Measurements from ENCODE around the gene MTRFR.
"Not testable (repeated sequence)": the region's sequence is repeated elsewhere in the genome, so short reads cannot be mapped to it uniquely, and the experiment has no call there.

The MTRFR gene

GRCh38 chr12:123248129-123248528 is 14.9 kb downstream of the MTRFR start:
- H3K27ac ChIP-seq (ENCODE audit: low read depth, low read length); H3K36me3 ChIP-seq (ENCODE audit: control insufficient read depth in 5 of 5, insufficient read depth in 5 of 5, low read length in 5 of 5); H3K9ac ChIP-seq (ENCODE audit: low read length in 5 of 5); H3K9me3 ChIP-seq (ENCODE audit: control insufficient read depth in 5 of 5, low read length in 5 of 5); H3K4me3 ChIP-seq (ENCODE audit: low read depth in 1 of 5, low read length in 5 of 5); H3K27me3 ChIP-seq (ENCODE audit: control insufficient read depth in 5 of 5, insufficient read depth in 4 of 5, low read length in 5 of 5): not testable (repeated sequence)
- H3K4me1 ChIP-seq (ENCODE audit: control insufficient read depth in 5 of 5, insufficient read depth in 5 of 5, low read length in 5 of 5) = peaks cover 0 to 26% (median 9%) of the 10 kb centered on the region in 5 donors

- H3K4me1 ChIP-seq (ENCODE audit: control insufficient read depth in 5 of 5, insufficient read depth in 5 of 5, low read length in 5 of 5) = peaks cover 0 to 30% (median 13%) of the 10 kb centered on the region in 5 donors
- H3K27me3 ChIP-seq (ENCODE audit: control insufficient read depth in 5 of 5, insufficient read depth in 4 of 5, low read length in 5 of 5); H3K9me3 ChIP-seq (ENCODE audit: control insufficient read depth in 5 of 5, low read length in 5 of 5); H3K4me3 ChIP-seq (ENCODE audit: low read depth in 1 of 5, low read length in 5 of 5); H3K27ac ChIP-seq (ENCODE audit: low read depth, low read length); H3K9ac ChIP-seq (ENCODE audit: low read length in 5 of 5); H3K36me3 ChIP-seq (ENCODE audit: control insufficient read depth in 5 of 5, insufficient read depth in 5 of 5, low read length in 5 of 5): not testable (repeated sequence)
Measured at GRCh38 chr12:123248996-123249741, 15.9 kb downstream of the MTRFR start.

GRCh38 chr12:123250471-123251383 is 17.5 kb downstream of the MTRFR start:
- Histone ChIP-seq H3K9me3 (ENCODE audit: control insufficient read depth in 5 of 5, low read length in 5 of 5) (no peaks in the 10 kb centered on the region), H3K4me1 (ENCODE audit: control insufficient read depth in 5 of 5, insufficient read depth in 5 of 5, low read length in 5 of 5) (peaks cover 0 to 32% (median 14%) of the 10 kb centered on the region in 5 donors), H3K36me3 (ENCODE audit: control insufficient read depth in 5 of 5, insufficient read depth in 5 of 5, low read length in 5 of 5) (peaks cover 0 to 20% (median 15%) of the 10 kb centered on the region in 5 donors), H3K4me3 (ENCODE audit: low read depth in 1 of 5, low read length in 5 of 5) (no peak overlapping the region), H3K9ac (ENCODE audit: low read length in 5 of 5) (peak overlapping the region in 1 of 5 donors; percentile 41), H3K27ac (ENCODE audit: low read depth, low read length) (no peak overlapping the region), H3K27me3 (ENCODE audit: control insufficient read depth in 5 of 5, insufficient read depth in 4 of 5, low read length in 5 of 5) (no peaks in the 10 kb centered on the region)

GRCh38 chr12:123251403-123252076 is 18.3 kb downstream of the MTRFR start:
- Histone ChIP-seq H3K9me3 (ENCODE audit: control insufficient read depth in 5 of 5, low read length in 5 of 5) (no peaks in the 10 kb centered on the region), H3K36me3 (ENCODE audit: control insufficient read depth in 5 of 5, insufficient read depth in 5 of 5, low read length in 5 of 5) (peaks cover 2 to 27% (median 20%) of the 10 kb centered on the region in 5 donors), H3K27ac (ENCODE audit: low read depth, low read length) (no peak overlapping the region), H3K9ac (ENCODE audit: low read length in 5 of 5) (peak overlapping the region in 1 of 5 donors; percentile 41), H3K4me3 (ENCODE audit: low read depth in 1 of 5, low read length in 5 of 5) (no peak overlapping the region), H3K27me3 (ENCODE audit: control insufficient read depth in 5 of 5, insufficient read depth in 4 of 5, low read length in 5 of 5) (no peaks in the 10 kb centered on the region), H3K4me1 (ENCODE audit: control insufficient read depth in 5 of 5, insufficient read depth in 5 of 5, low read length in 5 of 5) (peaks cover 0 to 30% (median 14%) of the 10 kb centered on the region in 5 donors)

GRCh38 chr12:123252365-123252764 is 19.1 kb downstream of the MTRFR start:
- not testable (repeated sequence) for H3K9ac ChIP-seq (ENCODE audit: low read length in 5 of 5); H3K4me3 ChIP-seq (ENCODE audit: low read depth in 1 of 5, low read length in 5 of 5); H3K9me3 ChIP-seq (ENCODE audit: control insufficient read depth in 5 of 5, low read length in 5 of 5); H3K27ac ChIP-seq (ENCODE audit: low read depth, low read length); H3K27me3 ChIP-seq (ENCODE audit: control insufficient read depth in 5 of 5, insufficient read depth in 4 of 5, low read length in 5 of 5)
- peaks cover 0 to 30% (median 14%) of the 10 kb centered on the region in 5 donors for H3K4me1 ChIP-seq (ENCODE audit: control insufficient read depth in 5 of 5, insufficient read depth in 5 of 5, low read length in 5 of 5)
- H3K36me3 ChIP-seq (ENCODE audit: control insufficient read depth in 5 of 5, insufficient read depth in 5 of 5, low read length in 5 of 5) = peaks cover 2 to 34% (median 25%) of the 10 kb centered on the region in 5 donors

GRCh38 chr12:123253641-123254459 is 20.6 kb downstream of the MTRFR start:
- Histone ChIP-seq H3K4me3 (ENCODE audit: low read depth in 1 of 5, low read length in 5 of 5) (no peak overlapping the region), H3K36me3 (ENCODE audit: control insufficient read depth in 5 of 5, insufficient read depth in 5 of 5, low read length in 5 of 5) (peaks cover 5 to 47% (median 33%) of the 10 kb centered on the region in 5 donors), H3K9me3 (ENCODE audit: control insufficient read depth in 5 of 5, low read length in 5 of 5) (no peaks in the 10 kb centered on the region), H3K4me1 (ENCODE audit: control insufficient read depth in 5 of 5, insufficient read depth in 5 of 5, low read length in 5 of 5) (peaks cover 0 to 35% (median 14%) of the 10 kb centered on the region in 5 donors), H3K27ac (ENCODE audit: low read depth, low read length) (no peak overlapping the region), H3K9ac (ENCODE audit: low read length in 5 of 5) (no peak overlapping the region), H3K27me3 (ENCODE audit: control insufficient read depth in 5 of 5, insufficient read depth in 4 of 5, low read length in 5 of 5) (no peaks in the 10 kb centered on the region)

- peaks cover 0 to 35% (median 14%) of the 10 kb centered on the region in 5 donors for H3K4me1 ChIP-seq (ENCODE audit: control insufficient read depth in 5 of 5, insufficient read depth in 5 of 5, low read length in 5 of 5)
- H3K27ac ChIP-seq (ENCODE audit: low read depth, low read length) = no peak overlapping the region
- no peaks in the 10 kb centered on the region for H3K9me3 ChIP-seq (ENCODE audit: control insufficient read depth in 5 of 5, low read length in 5 of 5)
- no peaks in the 10 kb centered on the region for H3K27me3 ChIP-seq (ENCODE audit: control insufficient read depth in 5 of 5, insufficient read depth in 4 of 5, low read length in 5 of 5)
- no peak overlapping the region for H3K4me3 ChIP-seq (ENCODE audit: low read depth in 1 of 5, low read length in 5 of 5)
- no peak overlapping the region for H3K9ac ChIP-seq (ENCODE audit: low read length in 5 of 5)
- H3K36me3 ChIP-seq (ENCODE audit: control insufficient read depth in 5 of 5, insufficient read depth in 5 of 5, low read length in 5 of 5) = peaks cover 8 to 57% (median 40%) of the 10 kb centered on the region in 5 donors
Measured at GRCh38 chr12:123254853-123255446, 21.7 kb downstream of the MTRFR start.

GRCh38 chr12:123258593-123258992 is 25.4 kb downstream of the MTRFR start:
- H3K36me3 ChIP-seq (ENCODE audit: control insufficient read depth in 5 of 5, insufficient read depth in 5 of 5, low read length in 5 of 5) = peaks cover 9 to 89% (median 67%) of the 10 kb centered on the region in 5 donors
- H3K4me1 ChIP-seq (ENCODE audit: control insufficient read depth in 5 of 5, insufficient read depth in 5 of 5, low read length in 5 of 5) = peaks cover 0 to 13% (median 4%) of the 10 kb centered on the region in 5 donors
- H3K9ac ChIP-seq (ENCODE audit: low read length in 5 of 5) = no peak overlapping the region
- no peak overlapping the region for H3K27ac ChIP-seq (ENCODE audit: low read depth, low read length)
- H3K9me3 ChIP-seq (ENCODE audit: control insufficient read depth in 5 of 5, low read length in 5 of 5) = no peaks in the 10 kb centered on the region
- no peaks in the 10 kb centered on the region for H3K27me3 ChIP-seq (ENCODE audit: control insufficient read depth in 5 of 5, insufficient read depth in 4 of 5, low read length in 5 of 5)
- H3K4me3 ChIP-seq (ENCODE audit: low read depth in 1 of 5, low read length in 5 of 5) = no peak overlapping the region

- Histone ChIP-seq H3K36me3 (ENCODE audit: control insufficient read depth in 5 of 5, insufficient read depth in 5 of 5, low read length in 5 of 5) (peaks cover 9 to 86% (median 63%) of the 10 kb centered on the region in 5 donors), H3K4me1 (ENCODE audit: control insufficient read depth in 5 of 5, insufficient read depth in 5 of 5, low read length in 5 of 5) (peaks cover 0 to 5% (median 0%) of the 10 kb centered on the region in 5 donors), H3K4me3 (ENCODE audit: low read depth in 1 of 5, low read length in 5 of 5) (no peak overlapping the region)
Measured at GRCh38 chr12:123260081-123260480, 26.8 kb downstream of the MTRFR start.

More at GRCh38 chr12:123260081-123260480, 26.8 kb downstream of the MTRFR start:
- Histone ChIP-seq H3K9me3 (ENCODE audit: control insufficient read depth in 5 of 5, low read length in 5 of 5) (no peaks in the 10 kb centered on the region), H3K27me3 (ENCODE audit: control insufficient read depth in 5 of 5, insufficient read depth in 4 of 5, low read length in 5 of 5) (no peaks in the 10 kb centered on the region), H3K27ac (ENCODE audit: low read depth, low read length) (no peak overlapping the region), H3K9ac (ENCODE audit: low read length in 5 of 5) (no peak overlapping the region)
